HG03558 (cell line): ENCODE measurements around the gene PHLDA2.

Experiments used
- ATAC-seq: cut with Tn5 transposase; IDR thresholded peaks from one replicate; pipeline ENCODE4 v1.9.1; 2021; ENCODE audit warnings: moderate number of reproducible peaks; ENCODE audit not compliant: unreplicated experiment; ENCODE audit errors: extremely low read depth

The PHLDA2 gene

GRCh38 chr11:2901196-2901796, 27.9 kb downstream of the PHLDA2 start:
- ATAC-seq: no peak

GRCh38 chr11:2899080-2899783, 30.0 kb downstream of the PHLDA2 start:
- ATAC-seq: no peak

GRCh38 chr11:2898366-2899079, 30.7 kb downstream of the PHLDA2 start:
- no peak for ATAC-seq

- ATAC-seq: no peak
Observed at GRCh38 chr11:2897048-2897447, 32.2 kb downstream of the PHLDA2 start.

GRCh38 chr11:2896047-2896446, 33.2 kb downstream of the PHLDA2 start:
- ATAC-seq: no peak

GRCh38 chr11:2893935-2894334, 35.3 kb downstream of the PHLDA2 start:
- ATAC-seq: no peak

GRCh38 chr11:2892967-2893528, 36.2 kb downstream of the PHLDA2 start:
- ATAC-seq: no peak

GRCh38 chr11:2892215-2892966, 36.8 kb downstream of the PHLDA2 start:
- ATAC-seq: no peak

- ATAC-seq: no peak
Observed at GRCh38 chr11:2891326-2892214, 37.6 kb downstream of the PHLDA2 start.

GRCh38 chr11:2890466-2891294, 38.5 kb downstream of the PHLDA2 start:
- no peak for ATAC-seq

GRCh38 chr11:2889362-2890273, 39.6 kb downstream of the PHLDA2 start:
- no peak for ATAC-seq

- no peak for ATAC-seq
Observed at GRCh38 chr11:2888266-2888968, 40.8 kb downstream of the PHLDA2 start.

GRCh38 chr11:2887515-2888195, 41.6 kb downstream of the PHLDA2 start:
- ATAC-seq: no peak

- no peak for ATAC-seq
Observed at GRCh38 chr11:2886936-2887335, 42.3 kb downstream of the PHLDA2 start.

- no peak for ATAC-seq
Observed at GRCh38 chr11:2886191-2886894, 42.9 kb downstream of the PHLDA2 start.

GRCh38 chr11:2885678-2886081, 43.5 kb downstream of the PHLDA2 start, which contains the start of gene CDKN1C:
Gene CDKN1C, minus strand, starts transcription at chr11:2885775. Its CDS starts 319 bp downstream, at chr11:2885456.
- ATAC-seq: peak; percentile 38
